PC-3 (cell line): ENCODE measurements around the gene CDH4. TPM values are rescaled to one million over a fixed set of nuclear protein-coding genes. Genes with fewer than 3 reads are reported as not detected.

Experiments
- ATAC-seq: fragments of 200-7000 bp; cut with Tn5 transposase; 2 replicates; pipeline ENCODE4 v1.9.1; 2020; ENCODE audit warnings: mild to moderate bottlenecking, moderate library complexity
- BruUV-seq: library from RNA; stranded (reverse); fragments of 400-500 nt; replicated peaks from 2 replicates; lab custom pipeline; 2021; lab: Mats Ljungman, UMichigan
- CTCF ChIA-PET: fragments of 300-600 bp; sonication (Branson Sonifier 250); formaldehyde crosslinking; loops from one replicate; lab custom pipeline; 2022; ENCODE audit warnings: antibody characterized with exemption; lab: Charles Lee
- POLR2A ChIA-PET: fragments of 300-600 bp; sonication (Branson Sonifier 250); formaldehyde crosslinking; loops from one replicate; lab custom pipeline; 2022; ENCODE audit warnings: antibody characterized with exemption; ENCODE audit not compliant: unreplicated experiment; lab: Charles Lee
- DNase-seq: peaks from one replicate; pipeline ENCODE4 v3.0.0-alpha.2; 2015
- H2AFZ ChIP-seq: fragments of 300-600 bp; sonication (generic); 2 replicates; pipeline ENCODE4 v1.6.0; 2016; ENCODE audit warnings: antibody characterized with exemption, low read length
- H3F3A ChIP-seq: fragments of 300-600 bp; sonication (generic); one replicate; pipeline ENCODE4 v1.6.0; 2017; ENCODE audit warnings: antibody characterized with exemption, low read length, control low read depth, mild to moderate bottlenecking; ENCODE audit not compliant: unreplicated experiment
- H3K27ac ChIP-seq: fragments of 300-600 bp; sonication (generic); 2 replicates; pipeline ENCODE4 v1.5.1; 2016; ENCODE audit warnings: mild to moderate bottlenecking, low read length
- H3K27me3 ChIP-seq: fragments of 300-600 bp; sonication (generic); 2 replicates; pipeline ENCODE4 v1.6.1; 2016; ENCODE audit warnings: low read length, mixed read lengths
- H3K36me3 ChIP-seq: fragments of 300-600 bp; sonication (generic); 2 replicates; pipeline ENCODE4 v1.6.1; 2016; ENCODE audit warnings: low read depth, mixed run types, low read length, mixed read lengths
- H3K4me1 ChIP-seq: fragments of 300-600 bp; sonication (generic); 2 replicates; pipeline ENCODE4 v1.5.1; 2016; ENCODE audit warnings: low read length; ENCODE audit not compliant: insufficient read depth
- H3K4me2 ChIP-seq: fragments of 300-600 bp; sonication (generic); 2 replicates; pipeline ENCODE4 v1.6.0; 2016; ENCODE audit warnings: low read length
- H3K4me3 ChIP-seq: fragments of 300-600 bp; sonication (generic); 2 replicates; pipeline ENCODE4 v1.5.1; 2016; ENCODE audit warnings: mild to moderate bottlenecking, low read length, mixed read lengths
- H3K79me2 ChIP-seq: fragments of 300-600 bp; sonication (generic); 2 replicates; pipeline ENCODE4 v1.6.1; 2017; ENCODE audit warnings: low read length, mixed read lengths
- H3K9ac ChIP-seq: fragments of 300-600 bp; sonication (generic); 2 replicates; pipeline ENCODE4 v1.6.0; 2016; ENCODE audit warnings: mild to moderate bottlenecking, low read length
- H3K9me2 ChIP-seq: fragments of 300-600 bp; sonication (generic); replicated peaks from 2 replicates; pipeline ENCODE4 v1.6.1; 2016; ENCODE audit warnings: mixed run types, low read length, mixed read lengths
- H3K9me3 ChIP-seq: fragments of 300-600 bp; sonication (generic); 2 replicates; pipeline ENCODE4 v1.6.1; 2016; ENCODE audit warnings: low read length, mixed read lengths
- H4K20me1 ChIP-seq: fragments of 300-600 bp; sonication (generic); 2 replicates; pipeline ENCODE4 v1.6.1; 2016; ENCODE audit warnings: low read length, mixed read lengths
- EZH2 ChIP-seq: fragments of 300-600 bp; sonication (generic); IDR thresholded peaks from one replicate; pipeline ENCODE4 v1.6.1; 2017; ENCODE audit warnings: antibody characterized with exemption, mild to moderate bottlenecking, low read length; ENCODE audit not compliant: unreplicated experiment
- EZH2phosphoT487 ChIP-seq: fragments of 300-600 bp; sonication (generic); IDR thresholded peaks from 2 replicates; pipeline ENCODE4 v1.6.1; 2018; ENCODE audit warnings: mild to moderate bottlenecking, antibody characterized with exemption, low read length, borderline replicate concordance
- intact Hi-C: fragments of 100-400 bp; cut with micrococcal nuclease; formaldehyde crosslinking; loops from 2 replicates; pipeline ENCODE4 v1.9.0; 2023
- total RNA-seq: library from RNA; depleted of rRNA; stranded (reverse); fragments of >200 nt; gene quantifications from 2 replicates; pipeline ENCODE4 v1.2.3, GENCODE V29; 2014
- TF ChIP-seq, protein P1 (sequence below): fragments of 300-600 bp; sonication (generic); conservative IDR thresholded peaks from 2 replicates; pipeline ENCODE4 v1.5.1; 2017; ENCODE audit warnings: antibody characterized with exemption, low read depth, mild to moderate bottlenecking, low read length

The CDH4 gene
- total RNA-seq, 1 experiment from 2014 or later, result not detected

- intact Hi-C loops, result loop anchor here (5.0 kb wide), 2 partner anchors 1685 to 1840 kb away; no protein-coding TSS in a partner anchor
- no peak overlapping the region for H3K4me2 ChIP-seq
- POLR2A ChIA-PET, result no interaction called here
These were observed 645.6 kb downstream of the CDH4 start for GRCh38 chr20:61897401-61898295.

DNA sequence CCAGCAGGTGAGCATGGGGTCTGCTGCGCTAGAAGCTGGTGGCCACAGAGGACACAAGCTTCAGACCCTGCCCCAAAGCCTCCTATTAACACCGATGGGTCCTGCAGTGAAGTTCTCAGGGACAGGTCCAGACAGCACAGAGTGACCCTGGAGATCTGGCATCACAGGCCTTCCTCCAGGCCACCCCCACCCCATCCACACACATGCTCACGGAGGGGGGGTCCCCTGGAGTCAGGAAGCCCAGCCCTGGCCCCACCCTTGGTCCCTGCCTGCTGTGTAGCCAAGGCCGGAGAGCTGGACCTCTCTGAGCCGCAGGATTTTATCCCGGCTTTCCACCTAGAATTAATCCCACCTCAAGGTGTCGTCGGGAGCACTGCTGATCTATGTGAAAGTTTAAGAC lies 646.3 kb downstream of the CDH4 start:
- no peaks in the 10 kb centered on the region for H3K9me2 ChIP-seq
- CTCF ChIA-PET, result no interaction called here
- peaks cover 70% of the 10 kb centered on the region for H3K27me3 ChIP-seq
- ATAC-seq, result no peak
- no peak for TF ChIP-seq EZH2phosphoT487
- TF ChIP-seq, protein P1, sequence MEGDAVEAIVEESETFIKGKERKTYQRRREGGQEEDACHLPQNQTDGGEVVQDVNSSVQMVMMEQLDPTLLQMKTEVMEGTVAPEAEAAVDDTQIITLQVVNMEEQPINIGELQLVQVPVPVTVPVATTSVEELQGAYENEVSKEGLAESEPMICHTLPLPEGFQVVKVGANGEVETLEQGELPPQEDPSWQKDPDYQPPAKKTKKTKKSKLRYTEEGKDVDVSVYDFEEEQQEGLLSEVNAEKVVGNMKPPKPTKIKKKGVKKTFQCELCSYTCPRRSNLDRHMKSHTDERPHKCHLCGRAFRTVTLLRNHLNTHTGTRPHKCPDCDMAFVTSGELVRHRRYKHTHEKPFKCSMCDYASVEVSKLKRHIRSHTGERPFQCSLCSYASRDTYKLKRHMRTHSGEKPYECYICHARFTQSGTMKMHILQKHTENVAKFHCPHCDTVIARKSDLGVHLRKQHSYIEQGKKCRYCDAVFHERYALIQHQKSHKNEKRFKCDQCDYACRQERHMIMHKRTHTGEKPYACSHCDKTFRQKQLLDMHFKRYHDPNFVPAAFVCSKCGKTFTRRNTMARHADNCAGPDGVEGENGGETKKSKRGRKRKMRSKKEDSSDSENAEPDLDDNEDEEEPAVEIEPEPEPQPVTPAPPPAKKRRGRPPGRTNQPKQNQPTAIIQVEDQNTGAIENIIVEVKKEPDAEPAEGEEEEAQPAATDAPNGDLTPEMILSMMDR, result no peak
- no peak for TF ChIP-seq EZH2
- H3K27ac ChIP-seq, result no peak overlapping the region
- H3K79me2 ChIP-seq, result no peaks in the 10 kb centered on the region
- no peaks in the 10 kb centered on the region for H4K20me1 ChIP-seq
- H2AFZ ChIP-seq, result no peak overlapping the region
- no peak for DNase-seq
- H3F3A ChIP-seq, result no peaks in the 10 kb centered on the region
- BruUV-seq, result no TSS peak
- H3K9me3 ChIP-seq, result no peaks in the 10 kb centered on the region
- H3K36me3 ChIP-seq, result no peaks in the 10 kb centered on the region
- POLR2A ChIA-PET, result no interaction called here
- intact Hi-C loops, result loop anchor here (5.0 kb wide), 2 partner anchors 1686 to 1841 kb away; no protein-coding TSS in a partner anchor
- H3K4me3 ChIP-seq, result no peak overlapping the region
- H3K9ac ChIP-seq, result no peak overlapping the region
- H3K4me1 ChIP-seq, result peaks cover 8% of the 10 kb centered on the region; the same call in 1 of the 2 replicates
- H3K4me2 ChIP-seq, result no peak overlapping the region

More at GRCh38 chr20:61897401-61898295, 645.6 kb downstream of the CDH4 start:
- Histone ChIP-seq H3K27me3 (peaks cover 70% of the 10 kb centered on the region), H3K27ac (no peak overlapping the region), H2AFZ (no peak overlapping the region), H3F3A (no peaks in the 10 kb centered on the region), H3K4me1 (peaks cover 8% of the 10 kb centered on the region; the same call in 1 of the 2 replicates), H3K79me2 (no peaks in the 10 kb centered on the region), H4K20me1 (no peaks in the 10 kb centered on the region), H3K4me3 (no peak overlapping the region), H3K9me3 (no peaks in the 10 kb centered on the region), H3K9me2 (no peaks in the 10 kb centered on the region), H3K9ac (no peak overlapping the region), H3K36me3 (no peaks in the 10 kb centered on the region)
- DNase-seq (no peak), ATAC-seq (no peak)
- CTCF ChIA-PET, result no interaction called here
- TF ChIP-seq, protein P1, result no peak
- no peak for TF ChIP-seq EZH2
- TF ChIP-seq EZH2phosphoT487, result no peak
- no TSS peak for BruUV-seq
